HG03097 (cell line): ENCODE measurements around the gene PTPN14.

Source experiments
- ATAC-seq: cut with Tn5 transposase; IDR thresholded peaks from one replicate; pipeline ENCODE4 v1.9.1; 2021; ENCODE audit not compliant: unreplicated experiment, low FRiP score

The PTPN14 gene

DNA sequence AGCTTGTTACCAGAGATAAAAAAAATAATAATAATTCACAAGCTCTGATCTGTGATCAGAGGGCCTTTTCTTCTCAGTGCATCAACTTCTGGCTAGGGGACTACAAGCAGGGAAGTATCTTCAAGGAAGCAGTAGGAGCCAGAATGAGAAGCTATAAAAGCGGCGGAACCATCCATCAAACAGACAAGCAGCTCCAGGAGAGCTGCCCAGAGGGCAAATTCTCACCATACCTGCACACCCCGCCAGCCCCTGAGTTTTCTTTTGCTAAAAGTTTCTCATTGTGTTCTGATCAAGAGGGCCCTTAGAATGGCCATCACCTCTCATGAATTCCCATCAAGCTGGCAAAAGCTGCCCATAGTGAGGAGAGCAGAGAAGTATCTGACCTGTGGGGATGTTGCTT lies 171.0 kb downstream of the PTPN14 start:
- ATAC-seq, result no peak

DNA sequence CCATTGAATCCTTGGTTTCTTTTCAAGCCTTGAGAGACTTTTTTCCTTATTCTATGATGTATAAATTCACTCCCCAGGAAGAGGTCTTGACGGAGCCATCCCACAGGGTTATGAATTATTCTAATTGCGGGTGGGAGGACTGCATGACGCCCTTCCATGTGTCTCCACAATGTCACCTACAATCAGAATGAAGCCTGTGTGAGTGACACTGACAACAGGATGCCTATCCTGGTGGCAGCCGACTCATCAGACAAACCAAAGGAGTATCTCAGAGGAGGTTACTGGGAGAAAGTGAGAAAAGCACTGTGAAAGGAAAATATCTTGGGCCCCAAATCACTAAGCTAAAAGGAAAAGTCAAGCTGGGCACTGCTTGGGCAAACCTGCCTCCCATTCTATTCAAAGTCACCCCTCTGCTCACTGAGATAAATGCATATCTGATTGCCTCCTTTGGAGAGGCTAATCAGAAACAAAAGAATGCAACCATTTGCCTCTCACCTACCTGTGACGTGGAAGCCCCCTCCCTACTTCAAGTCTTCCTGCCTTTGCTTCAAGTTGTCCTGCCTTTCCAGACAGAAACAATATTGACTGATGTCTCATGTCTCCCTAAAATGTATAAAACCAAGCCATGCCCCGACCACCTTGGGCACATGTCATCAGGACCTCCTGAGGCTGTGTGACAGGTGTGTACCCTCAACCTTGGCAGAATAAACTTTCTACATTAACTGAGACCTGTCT lies 172.0 kb downstream of the PTPN14 start:
- ATAC-seq, result no peak

DNA sequence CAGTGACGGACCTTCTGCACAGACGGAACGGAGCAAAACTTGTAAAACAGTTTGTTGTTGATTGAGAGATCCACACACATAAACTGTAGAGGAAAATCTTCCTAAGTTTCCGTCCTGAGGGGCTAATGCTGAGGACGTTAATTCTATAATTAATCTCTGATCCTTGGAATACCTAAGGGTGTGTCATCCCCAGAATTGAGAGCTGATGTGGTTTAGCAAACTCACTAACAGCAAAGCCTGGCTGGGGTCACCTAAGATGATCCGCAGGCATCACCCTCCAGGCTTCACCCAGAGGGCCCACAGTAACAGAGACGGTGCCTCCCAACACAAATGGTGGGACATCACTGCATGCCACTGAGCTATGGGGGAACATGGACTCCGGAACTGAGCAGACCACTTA lies 172.9 kb downstream of the PTPN14 start:
- ATAC-seq, result no peak

DNA sequence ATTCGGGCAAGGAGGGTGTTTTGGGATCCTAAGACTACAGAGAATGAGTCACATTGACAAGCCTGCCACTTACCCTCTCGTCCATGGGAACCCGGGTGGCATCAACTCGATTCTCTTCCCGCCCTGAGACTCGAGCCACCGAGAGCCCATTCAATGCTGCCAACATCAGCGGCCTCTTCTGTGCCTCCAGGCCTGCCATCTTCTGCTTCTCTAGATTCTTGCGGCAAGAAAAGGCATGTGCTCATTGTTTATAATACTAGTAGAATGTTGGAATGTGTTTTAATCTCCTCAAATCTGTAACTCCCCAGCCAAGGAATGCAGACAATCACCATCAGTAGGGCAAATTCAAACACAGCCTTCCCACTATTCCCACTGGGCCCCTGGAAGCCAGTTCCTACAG lies 173.5 kb downstream of the PTPN14 start:
- ATAC-seq, result no peak

DNA sequence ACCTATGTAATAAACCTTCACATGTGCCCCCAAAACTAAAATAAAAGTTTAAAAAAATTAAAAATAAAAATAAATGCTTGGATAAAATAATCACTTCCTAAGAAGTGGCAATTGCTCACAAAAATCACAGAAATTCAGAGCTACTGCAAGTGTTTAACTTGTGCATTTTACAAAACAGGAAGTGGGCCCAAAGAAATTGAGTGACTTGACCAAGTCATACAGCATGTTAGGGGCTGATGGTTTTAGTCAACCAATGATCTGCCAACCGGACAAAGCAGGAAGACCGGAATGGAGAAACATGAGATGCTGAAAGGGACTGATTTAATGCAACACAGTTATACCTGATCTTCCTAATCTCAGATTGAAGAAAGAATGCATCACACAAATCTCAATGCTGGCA lies 173.9 kb downstream of the PTPN14 start:
- no peak for ATAC-seq

DNA sequence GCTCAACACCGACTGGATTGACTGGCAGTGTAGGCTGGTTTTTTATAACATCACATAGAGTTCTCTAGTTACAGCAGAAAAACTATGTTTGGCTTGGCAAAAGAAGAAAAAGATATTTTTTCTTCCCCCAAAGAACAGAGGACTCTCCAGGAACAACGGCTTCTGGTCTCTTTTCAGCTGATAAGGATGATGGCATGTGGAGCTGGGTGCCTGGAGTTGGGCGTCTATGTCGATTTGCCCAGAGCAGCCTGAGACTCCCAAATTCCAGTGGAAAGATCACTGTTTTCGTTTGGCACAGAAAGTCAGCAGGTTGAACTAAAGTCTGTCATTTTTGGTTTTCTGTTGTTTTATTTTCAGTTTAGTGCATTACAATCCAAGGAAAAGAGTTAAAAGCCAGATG lies 179.3 kb downstream of the PTPN14 start:
- no peak for ATAC-seq

DNA sequence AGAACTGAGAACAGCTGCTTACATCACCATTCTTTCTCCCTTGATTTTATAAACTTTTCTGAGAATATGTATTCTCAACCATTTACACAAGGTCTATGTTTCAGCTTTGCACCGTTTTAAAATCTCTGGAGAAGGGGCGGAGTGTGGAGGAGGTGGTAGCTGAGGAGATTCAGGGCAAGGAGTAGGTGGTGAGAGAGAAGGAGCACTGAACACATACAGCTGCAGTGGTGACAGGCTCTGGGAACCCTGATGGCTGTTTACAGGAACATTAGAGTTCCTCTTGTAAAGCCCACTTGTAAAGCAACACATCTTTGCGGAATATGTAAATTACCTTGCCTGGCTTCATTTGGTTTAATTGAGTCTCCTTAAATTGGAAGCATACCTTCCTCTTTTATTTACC lies 180.8 kb downstream of the PTPN14 start:
- no peak for ATAC-seq

DNA sequence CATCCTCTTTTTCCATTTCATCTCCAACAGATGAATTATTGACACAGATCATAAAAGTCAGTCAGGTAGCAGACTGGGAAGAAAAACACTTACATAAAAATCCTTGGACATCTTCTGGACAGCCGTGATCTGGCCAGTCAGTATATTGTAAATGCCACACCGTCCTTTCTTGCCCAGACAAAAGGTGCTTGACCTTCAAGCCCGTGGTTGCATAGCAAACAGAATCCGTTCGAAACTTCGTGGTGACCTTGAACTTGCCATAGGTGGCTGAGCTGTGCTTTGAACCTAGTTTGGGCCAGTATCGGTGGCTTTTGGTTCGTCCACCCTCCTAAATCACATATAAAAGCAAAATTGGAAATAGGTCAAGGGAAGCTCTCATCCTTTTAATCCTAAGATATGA lies 182.0 kb downstream of the PTPN14 start:
- no peak for ATAC-seq

DNA sequence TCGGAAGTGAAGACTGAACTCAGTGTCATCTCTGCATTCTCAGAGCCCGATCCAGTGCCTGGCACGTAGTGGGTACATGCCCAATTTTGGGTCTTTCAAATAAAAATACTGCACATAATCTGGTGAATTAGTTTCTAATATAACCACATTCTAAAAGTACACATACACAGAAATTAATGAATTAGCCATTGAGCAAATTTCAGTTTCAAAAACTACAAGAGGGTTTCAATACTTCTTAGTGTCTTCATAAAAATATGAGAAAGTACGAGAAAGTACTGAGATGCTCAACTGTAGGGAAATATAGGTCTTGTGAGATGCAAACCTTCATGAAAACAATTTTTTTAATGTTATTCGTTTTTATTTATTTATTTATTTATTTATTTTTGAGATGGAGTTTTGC lies 183.6 kb downstream of the PTPN14 start:
- ATAC-seq, result no peak

DNA sequence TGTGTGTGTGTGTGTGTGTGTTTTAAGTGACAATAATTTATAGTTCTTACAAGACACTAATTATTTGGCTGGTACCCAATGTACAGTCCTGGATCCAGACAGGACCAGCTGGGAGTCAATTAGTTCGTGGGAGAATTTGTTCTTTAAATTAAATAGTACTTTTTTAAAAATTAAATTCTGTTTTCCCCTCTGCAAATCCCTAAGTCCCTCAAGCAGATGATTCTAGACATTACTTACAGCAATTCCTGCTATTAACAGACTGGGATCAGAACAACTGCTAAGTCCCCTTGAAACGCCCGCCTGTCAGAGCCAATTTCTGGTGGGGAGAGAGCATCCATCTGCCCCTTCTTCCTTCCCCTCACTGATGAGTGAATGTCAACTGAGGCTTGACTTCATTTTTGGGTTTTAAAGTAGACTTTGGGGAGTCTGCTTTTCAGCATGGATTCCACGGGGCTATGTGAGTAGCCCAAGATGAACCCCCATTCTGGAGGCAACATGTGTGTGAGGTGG lies 186.6 kb downstream of the PTPN14 start:
- ATAC-seq, result no peak

DNA sequence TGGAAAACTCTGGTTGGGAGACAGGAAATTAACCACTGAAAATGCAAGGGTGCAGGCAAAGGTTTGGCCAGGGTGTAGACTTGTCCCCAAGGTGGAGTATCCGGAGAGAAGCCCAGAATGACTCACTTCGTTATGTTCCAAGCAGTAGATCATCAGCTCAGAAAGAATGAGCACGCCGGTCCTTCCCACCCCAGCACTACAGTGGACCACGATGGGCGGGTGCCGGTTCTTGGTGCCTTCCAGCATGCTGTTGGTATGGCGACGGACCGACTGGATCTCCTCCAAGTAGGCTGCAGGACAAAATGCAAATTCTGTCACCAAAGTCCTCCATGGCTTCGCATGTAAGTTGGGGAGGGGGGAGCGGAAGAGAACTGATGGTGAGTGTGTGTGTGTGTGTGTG lies 187.0 kb downstream of the PTPN14 start:
- ATAC-seq, result no peak

DNA sequence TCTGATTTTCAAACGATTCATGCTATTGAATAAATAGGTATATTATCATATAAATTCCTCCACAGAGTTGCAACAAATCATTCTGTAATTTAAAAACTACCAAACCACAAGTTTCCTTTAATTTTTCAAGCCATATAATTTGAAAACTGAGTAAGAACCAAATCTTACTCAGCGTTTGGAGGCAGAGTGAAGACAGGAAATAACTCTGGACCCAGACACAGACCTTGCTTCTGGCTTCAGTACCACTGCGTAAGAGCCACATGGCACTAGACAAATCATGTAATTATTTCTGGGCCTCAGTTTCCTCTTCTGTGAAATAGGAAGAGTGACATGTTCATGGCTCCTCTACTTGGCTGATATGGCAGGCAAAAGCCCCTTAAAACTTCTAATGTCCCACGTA lies 188.0 kb downstream of the PTPN14 start:
- ATAC-seq, result no peak

DNA sequence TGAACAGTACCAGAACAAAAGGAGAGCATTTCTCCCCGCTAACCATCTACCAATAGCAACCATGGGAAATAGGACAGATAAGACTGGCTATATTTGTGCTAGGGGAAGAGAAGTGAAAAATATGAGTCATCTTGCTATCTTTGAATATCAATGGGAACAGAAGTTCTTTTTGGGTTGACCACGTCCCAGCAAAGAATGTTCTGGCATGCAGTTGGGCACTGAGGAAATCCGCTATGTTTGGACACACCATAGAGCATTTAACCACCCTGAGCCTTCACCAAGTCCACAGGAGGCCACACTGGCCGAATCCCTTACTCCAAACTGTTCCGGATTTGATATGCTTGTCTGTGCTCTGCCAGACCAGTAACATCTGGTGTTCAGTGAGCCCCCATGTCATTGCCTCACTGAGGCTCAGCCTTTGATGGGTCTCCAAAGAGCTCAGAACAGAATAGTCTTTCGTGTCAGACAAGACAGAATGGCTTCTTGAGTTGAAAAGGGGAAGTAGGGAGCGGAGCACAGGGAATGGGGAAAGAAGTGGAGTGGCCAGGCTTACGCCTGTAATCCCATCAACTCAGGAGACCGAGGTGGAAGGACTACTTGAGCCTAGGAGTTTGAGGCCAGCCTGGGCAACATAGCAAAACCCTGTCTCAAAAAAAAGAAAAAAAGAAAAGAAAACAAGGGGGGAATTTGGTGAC lies 189.1 kb downstream of the PTPN14 start:
- ATAC-seq, result no peak

DNA sequence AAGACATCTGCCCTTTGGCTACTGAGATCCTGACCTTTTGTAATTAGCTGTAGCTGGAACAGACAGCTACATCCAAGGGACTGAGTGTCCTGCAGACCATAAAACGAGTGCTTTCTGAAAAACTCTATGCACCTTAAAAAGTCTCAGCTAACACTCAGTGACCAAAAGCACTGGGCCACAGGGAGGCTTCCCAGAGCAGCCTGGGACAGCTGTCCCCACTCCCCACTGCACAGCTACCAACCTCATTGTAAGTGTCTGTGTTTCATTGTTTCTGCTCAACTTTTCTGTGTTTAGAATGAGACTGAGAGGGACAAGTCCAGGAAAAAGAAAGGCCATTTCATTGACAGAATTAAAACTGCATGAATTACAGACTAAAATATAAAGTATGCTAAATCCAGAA lies 189.8 kb downstream of the PTPN14 start:
- no peak for ATAC-seq

DNA sequence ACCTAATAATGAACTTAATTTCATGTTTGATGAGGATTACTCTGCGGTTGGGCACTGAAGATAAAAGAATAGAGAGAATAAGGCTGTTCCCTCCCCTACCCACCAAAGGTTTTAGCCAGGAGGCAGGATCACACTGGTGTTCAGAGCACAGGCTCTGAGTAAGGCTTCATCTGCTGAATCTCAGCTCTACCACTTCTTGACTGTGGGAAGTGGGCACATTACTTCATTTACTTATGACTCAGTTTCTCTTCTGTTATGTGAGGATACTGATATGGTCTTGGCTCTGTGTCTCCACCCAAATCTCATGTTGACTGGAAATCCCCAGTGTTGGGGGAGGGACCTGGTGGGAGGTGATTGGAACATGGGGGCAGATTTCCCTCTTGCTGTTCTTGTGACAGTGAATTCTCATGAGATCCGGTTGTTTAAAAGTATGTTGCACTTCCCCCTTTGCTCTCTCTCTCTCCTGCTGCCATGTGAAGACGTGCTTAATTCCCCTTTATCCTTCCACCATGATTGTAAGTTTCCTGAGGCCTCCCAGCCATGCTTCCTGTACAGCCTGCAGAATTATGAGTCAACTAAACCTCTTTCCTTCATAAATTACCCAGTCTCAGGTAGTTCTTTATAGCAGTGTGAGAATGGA lies 190.8 kb downstream of the PTPN14 start:
- no peak for ATAC-seq

DNA sequence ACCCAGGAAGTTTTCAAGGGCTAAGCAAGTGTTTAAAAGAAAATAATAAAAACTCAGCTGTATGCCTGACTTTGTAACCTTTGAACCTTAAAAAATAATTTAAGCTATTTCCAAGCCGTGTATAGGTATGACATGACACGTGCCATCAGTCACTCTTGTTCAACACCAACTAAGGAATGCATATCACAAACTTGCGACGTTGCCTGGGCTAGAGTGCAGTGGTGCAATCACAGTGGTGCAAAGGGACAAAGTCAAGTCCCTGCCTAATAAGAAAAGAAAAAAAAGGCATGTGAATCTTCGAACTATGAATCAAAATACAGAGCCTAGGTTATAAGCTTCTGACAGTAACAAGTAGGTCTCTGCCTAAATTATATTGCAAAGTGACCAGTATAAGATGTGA lies 191.3 kb downstream of the PTPN14 start:
- no peak for ATAC-seq

DNA sequence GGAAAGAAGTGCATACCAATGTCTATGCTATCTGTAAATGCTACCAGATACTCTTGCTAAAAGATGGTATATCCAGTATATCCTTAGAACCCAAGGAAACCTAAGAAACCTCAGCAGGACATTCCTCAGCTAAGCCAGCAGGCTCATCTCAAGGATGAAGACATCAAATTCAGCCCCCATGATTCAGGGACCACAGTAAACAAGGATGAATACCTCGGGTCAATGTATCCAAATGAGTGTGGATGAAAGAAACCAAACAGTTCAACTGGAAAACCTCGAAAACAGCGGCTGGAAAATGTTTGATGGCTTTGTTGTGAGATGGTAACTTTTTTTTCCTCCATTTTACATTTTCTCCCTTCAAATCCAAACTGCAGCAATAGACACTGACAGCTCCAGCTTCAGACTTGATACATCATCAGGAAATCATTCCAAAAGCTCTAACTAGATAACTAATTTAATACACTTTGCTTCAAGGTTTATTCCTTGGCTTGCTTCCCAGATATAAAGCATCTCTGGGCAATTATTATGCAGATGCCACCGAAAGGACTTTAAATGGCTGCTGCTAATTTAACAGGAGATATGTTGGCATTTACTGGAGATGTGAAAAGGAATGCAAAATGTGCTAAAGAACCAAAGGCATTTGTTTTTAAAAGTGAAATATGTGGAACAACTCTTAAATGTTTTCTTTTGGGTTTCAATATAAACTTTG lies 196.8 kb downstream of the PTPN14 start:
- no peak for ATAC-seq

DNA sequence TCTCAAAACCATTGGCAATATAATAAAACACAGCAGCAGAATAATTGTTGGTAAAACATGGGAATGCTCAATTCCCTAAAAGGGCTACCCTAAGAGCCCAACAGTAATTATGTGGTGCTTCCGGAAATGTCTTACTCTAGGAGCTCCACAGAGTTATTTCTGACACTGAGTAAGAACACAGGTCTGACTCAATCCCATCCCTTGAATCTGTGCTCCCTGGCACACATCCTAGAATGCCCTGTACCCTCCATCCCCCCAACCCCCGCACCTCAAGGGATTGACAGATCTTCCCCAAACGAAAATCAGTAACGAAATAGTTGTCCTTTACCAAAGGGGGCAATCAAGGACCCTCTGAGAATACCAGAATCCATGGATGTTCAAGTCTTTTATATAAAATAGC lies 198.6 kb downstream of the PTPN14 start:
- no peak for ATAC-seq

DNA sequence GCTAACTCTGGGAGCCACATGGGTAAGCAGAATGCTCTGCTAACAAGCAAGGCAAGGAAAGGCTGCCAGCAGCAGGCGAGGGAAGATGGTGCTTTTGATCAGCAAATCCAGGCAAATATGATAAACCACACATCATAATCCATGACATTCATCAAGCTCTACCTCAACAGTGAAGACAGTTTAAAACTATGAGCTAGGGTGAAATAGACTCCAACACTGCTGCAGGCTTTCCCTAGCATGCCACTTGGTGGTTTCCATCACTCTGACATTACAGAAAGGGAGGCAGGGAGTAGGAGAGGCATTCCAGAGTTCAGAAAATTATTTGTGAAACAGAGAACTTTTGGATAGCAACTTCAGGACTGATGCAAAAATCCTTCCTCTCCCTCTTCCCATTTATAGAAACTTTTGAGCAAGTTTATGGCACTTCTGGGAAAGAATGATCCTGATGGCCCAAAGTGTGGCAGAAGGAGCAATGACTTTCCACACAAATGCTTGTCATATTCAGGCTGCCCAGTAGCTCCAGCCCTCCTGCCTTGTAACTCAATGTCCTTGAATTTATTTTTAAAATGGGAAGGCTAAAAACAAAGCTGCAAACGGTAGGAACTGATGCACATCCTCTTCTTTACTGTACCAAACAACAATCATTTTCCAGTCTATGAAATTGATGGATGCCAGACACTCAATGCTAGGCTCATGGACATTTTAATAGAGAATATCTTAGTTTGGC lies 199.7 kb downstream of the PTPN14 start:
- no peak for ATAC-seq

DNA sequence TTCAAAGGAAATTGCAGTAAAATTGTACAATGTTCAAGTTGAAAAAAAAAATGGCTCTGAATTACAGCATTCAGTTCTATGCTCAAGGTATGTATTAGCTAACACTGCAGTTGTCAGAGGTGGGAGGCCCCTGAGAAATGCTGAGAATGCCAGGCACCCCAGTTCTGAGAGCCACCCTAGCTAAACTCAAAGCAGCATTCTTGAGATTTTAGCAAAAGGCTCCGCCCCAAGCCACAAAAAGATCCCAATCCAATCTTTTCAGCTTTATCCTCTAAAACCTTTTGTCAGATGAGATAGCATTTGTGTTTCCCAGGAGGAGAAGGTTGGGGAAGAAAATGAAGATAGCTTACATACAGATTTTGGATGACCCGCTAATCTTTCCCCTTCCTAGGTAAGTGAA lies 201.6 kb downstream of the PTPN14 start:
- no peak for ATAC-seq

DNA sequence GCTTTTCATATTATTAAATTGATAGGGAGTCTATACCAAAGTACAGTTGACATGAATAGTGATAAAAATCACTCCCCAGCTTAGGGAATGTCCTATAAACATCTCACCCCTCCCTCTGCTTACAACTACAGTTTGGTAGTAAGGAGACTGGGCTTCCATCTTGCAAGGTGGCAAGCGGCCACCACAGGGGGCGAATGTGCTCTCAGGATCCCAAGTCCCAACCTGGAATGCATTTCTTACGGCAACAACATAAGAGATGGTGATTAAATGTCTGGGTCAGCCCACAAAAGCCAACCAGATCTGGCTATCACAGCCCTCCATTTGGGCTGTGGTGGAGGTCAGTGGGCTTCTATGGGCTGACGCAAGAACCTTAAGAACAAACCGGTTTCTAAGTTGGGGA lies 202.4 kb downstream of the PTPN14 start:
- ATAC-seq, result no peak
